BE2C (cell line): ENCODE data around the gene FBXO4.
A peak's percentile ranks its signal among the peaks of the same experiment; 100 is the strongest.

ENCODE experiments used
- DNase-seq: peaks from one replicate; pipeline ENCODE4 v3.0.0-alpha.2; 2020
- H3K27me3 ChIP-seq: fragments of 250-450 bp; sonication (Bioruptor Pico); 2 replicates; pipeline ENCODE4 v1.5.1; 2020; ENCODE audit warnings: mild to moderate bottlenecking
- H3K36me3 ChIP-seq: fragments of 250-450 bp; sonication (Bioruptor Pico); 2 replicates; pipeline ENCODE4 v1.5.1; 2020; ENCODE audit warnings: mild to moderate bottlenecking
- H3K4me1 ChIP-seq: fragments of 250-450 bp; sonication (Bioruptor Pico); 2 replicates; pipeline ENCODE4 v1.5.1; 2020
- H3K4me3 ChIP-seq: 2 replicates; pipeline ENCODE4 v1.5.1; 2011; ENCODE audit warnings: low read depth, low read length
- H3K9me3 ChIP-seq: fragments of 250-450 bp; sonication (Bioruptor Pico); 2 replicates; pipeline ENCODE4 v1.5.1; 2020
- CTCF ChIP-seq: IDR thresholded peaks from 2 replicates; pipeline ENCODE4 v1.5.1; 2012; ENCODE audit warnings: mild to moderate bottlenecking, low read depth, low read length

Gene FBXO4

GRCh38 chr5:41962491-41962890 lies 37.4 kb downstream of the FBXO4 start:
- no peaks in the 10 kb centered on the region for H3K36me3 ChIP-seq
- DNase-seq: no peak
- no peaks in the 10 kb centered on the region for H3K9me3 ChIP-seq
- no peaks in the 10 kb centered on the region for H3K27me3 ChIP-seq
- H3K4me3 ChIP-seq: no peak overlapping the region
- no peak for TF ChIP-seq CTCF
- no peaks in the 10 kb centered on the region for H3K4me1 ChIP-seq

- no peak for TF ChIP-seq CTCF
- no peaks in the 10 kb centered on the region for H3K36me3 ChIP-seq
- DNase-seq: no peak
- no peaks in the 10 kb centered on the region for H3K27me3 ChIP-seq
- H3K9me3 ChIP-seq: no peaks in the 10 kb centered on the region
- no peak overlapping the region for H3K4me3 ChIP-seq
- H3K4me1 ChIP-seq: no peaks in the 10 kb centered on the region
Observed at GRCh38 chr5:41966401-41967105, 41.5 kb downstream of the FBXO4 start.

- Histone ChIP-seq H3K27me3 (no peaks in the 10 kb centered on the region), H3K4me1 (no peaks in the 10 kb centered on the region)
Observed at GRCh38 chr5:41967401-41967800, 42.3 kb downstream of the FBXO4 start.

GRCh38 chr5:41968153-41968723 lies 43.2 kb downstream of the FBXO4 start:
- H3K36me3 ChIP-seq: no peaks in the 10 kb centered on the region
- DNase-seq: no peak
- TF ChIP-seq CTCF: peak; percentile 31; the same call in 1 of the 2 replicates

More at GRCh38 chr5:41967401-41967800, 42.3 kb downstream of the FBXO4 start:
- H3K9me3 ChIP-seq: no peaks in the 10 kb centered on the region
- no peaks in the 10 kb centered on the region for H3K36me3 ChIP-seq
- no peak for DNase-seq
- no peak overlapping the region for H3K4me3 ChIP-seq
- TF ChIP-seq CTCF: no peak

GRCh38 chr5:41973087-41973486 lies 48.0 kb downstream of the FBXO4 start:
- Histone ChIP-seq H3K9me3 (no peaks in the 10 kb centered on the region), H3K36me3 (no peaks in the 10 kb centered on the region), H3K4me1 (no peaks in the 10 kb centered on the region), H3K27me3 (no peaks in the 10 kb centered on the region), H3K4me3 (no peak overlapping the region)
- no peak for TF ChIP-seq CTCF
- no peak for DNase-seq

More at GRCh38 chr5:41968153-41968723, 43.2 kb downstream of the FBXO4 start:
- no peak overlapping the region for H3K4me3 ChIP-seq
- H3K4me1 ChIP-seq: no peaks in the 10 kb centered on the region
- H3K9me3 ChIP-seq: no peaks in the 10 kb centered on the region
- H3K27me3 ChIP-seq: no peaks in the 10 kb centered on the region

GRCh38 chr5:41973887-41974286 lies 48.8 kb downstream of the FBXO4 start:
- no peaks in the 10 kb centered on the region for H3K9me3 ChIP-seq
- H3K36me3 ChIP-seq: no peaks in the 10 kb centered on the region
- no peak overlapping the region for H3K4me3 ChIP-seq
- DNase-seq: no peak
- no peaks in the 10 kb centered on the region for H3K4me1 ChIP-seq
- no peak for TF ChIP-seq CTCF
- H3K27me3 ChIP-seq: no peaks in the 10 kb centered on the region
